ENCODE measurements around the gene MAML2.

MAML2 gene

DNA sequence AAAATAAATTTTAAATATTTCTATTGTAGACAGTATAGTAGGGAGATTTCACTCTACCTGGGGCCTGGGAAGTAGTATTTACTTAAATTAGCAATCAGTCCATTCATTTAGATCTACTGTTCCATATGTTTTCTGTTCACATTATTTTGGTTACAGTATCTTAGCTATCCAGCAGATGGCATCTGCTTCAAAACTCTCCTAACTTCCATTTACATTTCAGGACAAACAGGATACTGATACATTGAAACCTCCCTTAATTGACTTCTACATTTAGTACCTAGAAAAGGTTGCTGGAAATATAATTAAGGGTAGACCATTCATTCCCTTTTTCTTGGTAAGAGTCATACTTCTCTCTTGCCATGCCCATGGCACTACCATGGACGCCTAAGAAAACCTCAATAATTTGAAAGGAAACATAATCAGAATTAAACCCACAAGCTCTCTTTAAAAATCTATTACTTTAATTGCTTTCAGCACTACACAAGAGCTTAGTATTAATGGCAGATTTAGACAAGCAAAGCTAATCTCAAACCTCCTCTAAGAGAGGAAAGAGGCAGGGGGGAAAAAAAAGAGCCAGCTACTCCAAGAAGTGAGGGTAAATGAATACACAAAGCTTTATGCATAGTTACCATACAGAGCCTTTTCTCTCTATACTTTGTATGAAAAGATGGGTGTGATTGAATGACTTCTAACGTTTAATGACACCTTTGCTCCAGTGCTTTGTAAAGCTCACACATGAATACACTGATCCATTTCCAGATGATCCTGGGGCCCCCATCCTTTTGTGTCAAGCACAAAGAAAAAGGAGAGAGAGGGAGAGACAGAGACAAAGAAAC is 287.9 kb downstream of the MAML2 start:
- no peak for DNase-seq

DNA sequence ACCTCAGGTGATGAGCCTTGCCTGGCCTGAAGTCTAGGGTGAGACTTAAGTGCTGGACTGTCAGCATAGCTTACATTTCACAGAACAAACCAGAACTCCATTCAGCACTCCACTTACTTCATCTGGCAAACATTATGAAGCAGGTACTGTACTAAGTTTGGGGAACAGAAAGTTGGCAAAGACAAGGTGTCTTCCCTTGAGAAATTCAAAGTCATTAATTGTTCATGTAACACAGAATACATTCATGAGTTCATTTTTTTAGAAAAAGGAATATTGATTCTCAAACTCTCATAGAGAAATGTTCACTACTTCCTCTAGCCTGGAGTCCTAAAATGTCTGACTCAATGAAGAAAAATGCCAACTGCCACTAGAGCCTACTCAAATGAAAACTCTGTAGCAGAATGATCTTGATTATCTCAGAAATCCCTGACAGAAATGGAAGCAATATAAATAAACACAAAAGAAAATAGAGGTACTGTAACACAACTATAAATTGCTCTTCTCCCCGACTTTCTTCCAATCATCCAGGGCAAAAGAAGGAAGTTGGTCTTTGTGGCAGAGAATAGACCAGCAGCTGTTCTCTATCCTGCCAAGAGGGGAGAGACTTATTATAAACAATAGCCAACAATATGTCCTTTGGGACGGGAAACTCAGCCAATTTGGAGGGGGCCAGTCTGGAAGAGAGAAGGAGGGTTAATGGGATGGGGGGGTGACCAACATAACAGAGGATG is 289.9 kb downstream of the MAML2 start:
- no peak for DNase-seq

DNA sequence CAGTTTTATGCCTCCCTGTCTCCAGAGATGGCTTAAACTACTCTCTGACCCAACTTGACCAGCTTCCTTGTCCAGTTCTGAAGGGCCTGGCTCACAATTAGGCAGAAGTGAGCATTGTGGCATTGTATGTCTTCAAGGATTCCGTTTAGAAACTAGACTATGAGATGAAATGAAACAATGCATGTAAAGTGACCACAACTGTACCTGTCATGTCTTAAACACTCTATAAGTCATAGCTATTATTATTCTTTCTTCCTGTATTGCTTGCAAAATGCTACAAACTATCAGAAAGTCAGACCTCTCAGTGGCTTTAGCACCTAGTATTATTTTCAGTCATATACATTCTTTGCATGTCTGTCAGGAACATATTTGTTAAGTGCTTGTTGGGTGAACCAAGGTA is 291.2 kb downstream of the MAML2 start:
- DNase-seq: no peak

DNA sequence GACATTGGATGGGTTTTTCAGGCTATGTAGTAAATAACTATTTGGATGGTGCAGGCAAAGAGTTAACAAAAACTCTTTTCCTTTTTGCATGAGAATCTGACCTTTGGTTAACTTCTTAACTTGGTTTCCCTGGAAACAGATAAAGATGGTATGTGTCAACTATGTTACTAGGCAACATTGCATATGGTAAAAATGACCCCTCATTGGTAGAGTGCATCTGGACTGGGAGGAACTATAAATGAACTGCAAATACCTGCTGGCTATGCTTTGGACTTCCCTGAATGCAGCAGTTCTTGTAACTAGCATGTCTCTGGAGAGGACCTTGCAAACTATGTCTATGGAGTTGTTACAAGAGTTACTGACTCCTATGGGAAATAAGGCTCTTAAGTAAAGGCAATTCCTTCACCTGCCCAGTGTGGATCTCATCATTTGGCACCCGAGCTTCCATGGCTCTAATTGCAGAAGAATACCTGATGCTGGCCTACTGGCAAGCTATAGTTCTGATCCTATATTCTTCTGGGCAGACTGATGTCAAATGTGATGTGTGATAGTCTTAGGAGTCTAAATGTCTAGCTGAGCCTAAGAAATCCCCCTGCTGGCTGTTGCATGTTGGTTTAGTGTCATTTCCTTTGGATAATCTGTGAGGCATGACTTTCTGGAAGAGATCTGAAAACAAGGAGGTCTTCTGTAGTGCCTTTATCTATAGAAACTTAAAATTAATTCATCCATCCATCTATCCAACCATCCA is 292.4 kb downstream of the MAML2 start:
- DNase-seq: no peak

DNA sequence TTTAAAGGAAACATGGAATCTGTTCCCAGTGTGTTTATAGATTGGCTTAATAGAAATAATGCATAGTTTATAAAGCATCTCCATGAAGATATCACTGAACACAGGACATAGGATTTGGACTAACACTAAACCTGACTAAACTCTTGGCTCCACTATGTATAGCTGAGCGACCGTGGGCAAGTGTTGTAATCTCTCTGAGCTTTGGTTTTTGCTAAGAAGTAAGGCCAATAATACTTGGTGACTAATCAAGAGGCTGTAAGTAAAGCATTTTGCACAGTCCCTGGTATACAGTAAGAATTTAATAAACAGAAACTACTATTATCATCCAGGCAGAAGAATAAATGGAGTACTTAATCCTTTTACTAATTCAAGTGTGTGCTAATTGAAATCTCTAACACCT is 293.6 kb downstream of the MAML2 start:
- no peak for DNase-seq

DNA sequence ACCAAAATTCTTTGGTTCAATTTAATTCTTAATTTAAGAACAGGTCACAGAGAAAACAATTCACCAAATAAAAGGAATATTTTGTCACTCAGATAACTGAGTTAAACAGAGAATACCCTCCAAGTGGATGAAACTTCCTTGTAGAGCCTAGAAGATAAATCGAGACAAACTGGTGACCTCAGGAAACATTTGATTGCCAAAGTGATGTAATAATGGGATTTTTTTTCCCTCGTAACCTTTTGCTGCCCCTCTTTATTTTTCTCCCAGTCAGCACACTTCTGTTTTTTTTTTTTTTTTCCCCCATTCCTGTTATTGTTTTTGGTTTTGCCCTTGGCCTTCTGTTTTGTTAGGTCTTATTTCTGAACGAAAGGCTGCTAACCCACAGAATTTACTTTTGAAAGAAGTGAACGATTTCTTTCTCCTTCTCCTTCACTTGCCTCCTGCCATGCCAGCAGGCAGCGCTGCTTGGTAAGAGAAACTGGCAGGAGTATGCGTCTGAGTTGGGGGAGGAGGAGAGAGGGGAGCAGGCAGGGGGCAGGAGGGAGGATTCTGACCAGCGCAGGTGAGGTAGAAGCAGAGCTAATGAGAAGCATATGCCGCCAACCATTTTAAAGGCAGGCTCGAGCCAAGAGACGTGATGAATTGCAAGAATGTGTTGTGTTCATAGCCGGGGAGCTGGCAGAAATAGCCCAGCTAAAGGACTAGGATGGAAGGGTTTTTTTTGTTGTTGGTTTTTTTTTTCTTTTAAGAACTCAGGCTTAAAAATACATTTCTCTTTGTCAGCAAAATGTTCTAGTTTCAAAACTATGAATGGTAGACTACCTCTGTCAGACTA is 297.2 kb downstream of the MAML2 start:
- DNase-seq: no peak

DNA sequence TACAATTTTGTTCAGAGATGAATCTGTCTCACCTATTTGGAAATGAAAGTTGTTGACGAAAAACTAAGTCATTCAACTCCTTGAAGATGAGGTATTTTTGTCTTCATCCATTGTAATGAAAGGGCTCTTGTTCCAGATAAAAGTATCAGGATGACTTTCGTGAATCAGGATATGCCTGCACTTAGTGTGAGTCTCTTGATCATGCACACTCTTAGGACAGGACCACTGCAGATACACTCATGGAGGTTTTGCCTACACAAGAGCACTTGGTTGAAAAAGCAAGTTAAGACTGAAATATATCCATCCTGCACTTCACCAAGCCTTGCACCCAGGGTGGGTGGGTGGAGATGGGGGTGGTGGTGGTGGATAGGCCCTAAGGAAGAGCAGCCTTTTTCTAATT is 298.2 kb downstream of the MAML2 start:
- no peak for DNase-seq

DNA sequence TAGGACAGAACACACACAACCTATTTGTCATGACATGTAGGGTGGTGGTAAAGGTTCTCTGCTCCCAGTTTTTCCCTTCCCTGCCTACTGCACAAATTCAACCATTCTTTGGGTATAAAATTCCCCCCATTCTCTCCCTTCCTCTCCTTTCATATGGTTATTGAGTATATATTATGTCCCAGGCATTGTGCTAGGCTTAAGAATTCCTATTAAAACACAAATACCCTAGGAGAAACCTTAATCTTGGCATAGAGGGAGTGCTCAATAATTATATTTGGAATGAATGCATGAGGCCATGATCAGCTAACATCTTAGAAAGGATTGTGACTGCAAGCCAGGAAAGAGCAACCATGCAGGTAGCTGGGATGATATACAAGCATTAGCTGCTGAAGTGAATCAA is 298.7 kb downstream of the MAML2 start:
- DNase-seq: no peak

DNA sequence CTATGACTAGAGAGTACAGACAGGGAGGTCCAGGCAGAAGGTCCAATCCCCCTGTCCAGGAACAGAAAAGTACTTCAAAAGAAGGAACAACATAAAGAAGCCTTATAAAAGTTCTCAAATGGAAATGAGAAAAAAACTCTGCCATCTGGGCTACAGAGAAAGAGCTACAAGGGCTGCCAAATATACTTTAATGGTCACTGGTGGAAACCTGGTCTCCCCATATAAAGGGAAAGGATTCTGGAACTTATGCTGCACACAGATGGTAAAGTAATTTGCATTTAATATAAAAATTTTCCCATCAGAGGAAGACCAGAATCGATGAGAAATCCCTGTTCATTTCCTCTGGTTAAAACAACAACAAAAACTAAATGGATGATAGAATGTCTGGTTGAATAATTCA is 299.7 kb downstream of the MAML2 start:
- no peak for DNase-seq

DNA sequence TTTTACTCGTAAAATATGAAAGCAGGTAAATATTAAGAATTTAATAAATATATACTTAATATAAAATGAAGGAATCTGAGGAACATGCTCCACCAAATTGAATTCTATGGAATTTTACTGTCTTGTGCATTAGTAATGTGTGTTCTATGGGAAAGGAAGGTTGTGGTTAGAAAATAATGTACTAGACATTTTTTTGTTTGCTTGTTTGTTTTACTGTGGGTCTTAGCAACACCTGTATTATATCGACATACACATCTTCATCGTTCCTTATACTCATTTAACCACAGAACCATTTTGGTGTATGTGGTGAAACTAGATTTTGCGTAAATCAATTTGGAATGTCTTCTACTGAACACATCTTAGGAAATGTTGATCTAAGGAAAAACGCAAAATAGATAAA is 304.9 kb downstream of the MAML2 start:
- no peak for DNase-seq

DNA sequence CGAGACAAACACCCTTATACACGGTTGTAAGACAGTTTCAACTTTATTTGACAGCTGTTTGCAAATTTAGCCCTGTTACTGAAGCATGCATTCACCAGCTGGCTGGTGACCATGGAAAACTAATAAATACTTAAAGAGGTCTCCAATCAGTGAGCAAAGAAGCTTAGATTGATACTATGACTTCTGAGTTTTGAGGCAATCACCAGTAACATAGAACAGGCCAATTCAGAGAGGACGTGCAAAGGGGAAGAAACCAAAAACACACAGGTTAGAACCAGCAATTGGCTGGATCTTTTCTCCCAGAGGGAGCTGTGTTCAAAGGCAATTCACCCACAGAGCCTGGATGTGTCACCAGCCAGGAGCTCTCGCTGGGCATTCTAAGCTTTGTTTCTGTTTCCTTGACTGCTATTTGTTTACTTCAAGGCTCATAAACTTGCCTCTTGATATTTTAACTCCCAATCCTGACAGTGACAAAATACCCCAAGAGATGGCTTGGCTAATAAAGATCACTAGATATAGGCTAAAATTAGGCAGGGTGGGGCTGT is 305.5 kb downstream of the MAML2 start:
- DNase-seq: no peak

DNA sequence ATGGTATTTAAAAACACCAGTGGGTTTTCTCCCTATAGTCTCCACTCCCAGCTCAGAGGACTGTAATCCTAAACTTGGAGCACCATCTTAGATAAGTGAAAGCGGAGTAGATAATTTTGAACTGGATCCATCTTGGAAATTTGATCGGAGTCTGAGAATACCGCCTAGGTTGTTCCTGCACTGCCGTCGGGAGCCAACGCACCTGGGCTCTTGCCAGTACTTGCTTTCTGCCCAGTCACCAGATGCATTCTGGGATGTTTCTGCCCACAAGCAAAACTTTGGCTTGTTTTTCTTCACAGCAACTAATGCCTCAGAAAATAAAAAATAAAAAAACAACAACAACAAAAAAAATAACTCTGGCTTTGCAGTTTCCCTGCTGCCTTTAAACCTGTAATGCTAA is 306.1 kb downstream of the MAML2 start:
- DNase-seq: no peak

DNA sequence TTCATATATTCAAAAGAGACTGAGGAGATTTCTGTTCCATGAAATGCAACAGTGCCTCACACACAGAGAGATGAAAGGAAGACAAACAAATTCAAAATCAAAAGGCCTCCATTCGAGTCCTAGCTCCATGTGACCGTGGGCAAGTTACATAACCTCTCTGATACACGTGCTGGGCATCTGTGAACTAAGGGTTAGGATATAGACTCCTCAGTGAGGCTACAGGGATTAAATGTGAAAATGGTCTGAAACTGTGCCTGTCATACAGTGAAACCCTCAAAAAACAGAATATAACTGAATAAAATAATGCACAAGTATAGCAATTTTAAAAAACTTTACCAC is 307.3 kb downstream of the MAML2 start:
- DNase-seq: no peak

DNA sequence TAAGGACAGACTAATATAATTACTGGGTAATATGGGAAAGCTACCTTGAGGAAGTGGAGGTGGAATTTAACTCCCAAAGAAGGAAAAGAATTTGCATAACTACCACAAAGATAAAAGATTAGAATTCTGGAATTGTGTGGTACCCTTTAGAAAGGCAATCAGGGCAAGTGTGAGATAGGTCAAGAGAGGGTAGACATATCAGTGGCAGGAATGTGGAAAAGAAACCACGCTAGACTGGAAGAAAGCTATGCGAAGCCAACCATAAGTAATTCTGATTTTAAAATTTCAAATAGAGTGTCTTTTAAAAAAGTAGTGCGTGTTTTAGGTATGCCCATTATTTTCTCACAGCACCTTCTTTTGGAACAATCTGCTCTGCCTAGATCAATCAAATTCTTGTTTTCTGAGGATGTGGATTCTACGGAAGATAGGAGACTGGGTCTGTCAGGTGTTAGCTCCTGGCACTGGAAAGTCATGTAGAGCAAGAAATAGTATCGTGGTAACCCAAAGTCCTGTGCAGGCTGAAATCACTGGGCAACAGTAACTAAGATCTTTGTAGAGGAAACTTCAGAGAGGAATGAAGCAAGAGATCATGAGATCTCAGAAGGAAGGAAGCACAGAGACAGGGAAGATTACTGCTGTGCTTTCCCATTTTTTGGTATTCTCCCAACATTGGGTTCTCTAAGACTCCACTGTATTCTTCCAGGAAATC is 307.8 kb downstream of the MAML2 start:
- DNase-seq: no peak

DNA sequence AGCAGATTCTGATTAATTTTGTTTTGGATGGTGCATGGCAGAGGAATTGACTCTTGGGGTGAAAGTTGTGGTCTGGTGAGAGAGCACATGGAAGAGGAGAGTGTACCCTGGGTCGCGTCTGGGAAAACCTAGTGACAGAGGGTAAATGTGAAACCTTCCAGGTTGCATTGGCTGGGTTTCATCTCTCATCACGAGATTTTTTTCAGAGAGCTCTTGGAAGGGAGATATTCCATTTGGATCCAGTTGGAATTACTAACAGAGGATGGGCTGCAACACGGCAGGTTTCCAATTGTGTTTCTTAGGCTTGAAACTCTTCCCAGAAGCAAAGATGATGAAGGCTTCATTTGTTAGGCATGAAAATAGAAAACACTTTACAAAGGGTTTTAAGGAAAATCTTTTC is 309.4 kb downstream of the MAML2 start:
- no peak for DNase-seq

DNA sequence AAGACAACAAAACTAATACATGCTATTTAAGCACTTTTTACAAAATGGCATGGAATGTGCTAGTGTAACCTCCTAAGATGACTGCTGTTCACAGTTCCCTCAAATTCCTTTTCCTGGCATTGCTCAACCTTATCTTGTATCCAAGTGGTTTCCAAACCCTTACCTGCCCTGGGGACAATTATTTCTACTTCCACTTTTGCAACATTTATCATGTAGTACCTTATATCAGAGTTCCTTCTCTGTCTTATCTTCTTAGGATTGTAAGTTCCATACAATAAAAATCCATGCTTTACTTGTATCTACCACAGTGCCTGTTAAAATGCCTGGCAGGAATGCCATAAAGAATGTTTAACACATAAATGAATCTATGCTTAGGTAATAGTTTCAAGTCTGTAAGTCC is 309.9 kb downstream of the MAML2 start:
- DNase-seq: no peak

DNA sequence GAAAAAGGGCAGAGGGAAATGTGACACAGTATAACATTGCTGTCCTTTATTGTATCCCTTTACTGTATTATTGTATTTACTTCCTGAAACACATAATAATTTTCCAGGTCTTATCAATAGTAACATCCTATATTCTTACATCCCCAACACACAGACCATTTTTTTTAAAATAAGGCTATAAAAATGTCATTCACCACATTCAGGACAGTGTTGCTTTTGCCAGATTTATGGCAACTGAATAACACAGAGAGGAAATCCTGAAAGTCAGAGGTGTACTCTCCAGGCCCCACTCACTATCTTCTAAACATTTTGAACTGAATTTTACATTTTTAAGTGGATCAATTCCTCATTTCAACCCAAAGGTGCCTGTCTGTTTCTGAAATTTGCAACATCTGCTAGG is 314.2 kb downstream of the MAML2 start:
- DNase-seq: no peak

DNA sequence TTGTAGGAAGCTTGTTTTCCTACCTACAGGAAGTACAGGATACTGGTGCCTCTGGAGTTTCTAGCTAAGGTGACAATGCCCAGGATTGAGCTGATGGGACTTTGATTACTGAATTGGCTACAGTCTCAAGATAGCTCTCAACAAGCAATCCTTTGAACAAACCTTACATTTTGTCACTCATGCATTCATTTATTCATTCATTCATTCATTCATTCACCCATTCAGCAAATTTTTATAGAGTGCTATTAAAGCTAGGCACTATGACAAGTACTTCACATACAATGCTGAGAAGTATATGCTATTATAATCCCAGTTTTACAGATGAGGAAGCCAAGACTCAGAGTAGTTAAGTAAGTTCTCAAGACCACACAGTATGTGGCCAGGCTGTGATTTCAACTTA is 316.0 kb downstream of the MAML2 start:
- DNase-seq: no peak

DNA sequence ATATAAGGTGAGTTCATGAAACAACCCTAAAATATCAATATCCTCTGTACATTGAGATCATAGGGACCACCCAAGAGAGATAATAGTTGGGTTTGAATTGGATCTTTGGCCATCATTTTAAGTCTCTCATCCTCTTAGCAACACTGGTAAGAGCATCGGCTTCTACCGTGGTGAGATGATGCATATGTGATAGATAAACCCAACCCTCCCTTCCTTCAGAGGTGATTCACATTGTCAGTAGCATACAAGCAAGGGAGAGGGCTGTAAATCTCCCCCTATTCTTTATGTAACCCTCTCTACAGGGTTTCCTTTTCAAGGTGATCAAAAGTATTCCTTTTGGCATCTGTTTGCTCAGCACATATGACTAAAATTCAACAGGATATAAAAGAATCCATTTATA is 316.7 kb downstream of the MAML2 start:
- DNase-seq: no peak

DNA sequence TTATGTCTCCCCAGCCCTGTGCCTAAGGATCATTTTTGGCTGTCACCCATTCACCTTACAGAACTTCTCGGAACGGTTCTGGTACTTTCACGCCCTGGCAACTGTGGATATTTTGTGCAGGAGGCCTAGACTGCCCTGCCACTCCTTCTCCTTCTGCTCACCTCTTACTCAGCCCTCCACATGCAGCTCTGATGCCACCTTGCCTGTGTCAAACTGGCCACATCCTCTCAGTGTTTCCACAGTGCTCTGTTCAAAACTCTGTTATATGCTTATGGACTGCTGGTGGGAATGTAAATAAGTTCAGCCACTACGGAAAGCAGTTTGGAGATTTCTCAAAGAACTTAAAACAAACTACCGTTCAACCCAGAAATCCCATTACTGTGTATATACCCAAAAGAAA is 318.3 kb downstream of the MAML2 start:
- no peak for DNase-seq

DNA sequence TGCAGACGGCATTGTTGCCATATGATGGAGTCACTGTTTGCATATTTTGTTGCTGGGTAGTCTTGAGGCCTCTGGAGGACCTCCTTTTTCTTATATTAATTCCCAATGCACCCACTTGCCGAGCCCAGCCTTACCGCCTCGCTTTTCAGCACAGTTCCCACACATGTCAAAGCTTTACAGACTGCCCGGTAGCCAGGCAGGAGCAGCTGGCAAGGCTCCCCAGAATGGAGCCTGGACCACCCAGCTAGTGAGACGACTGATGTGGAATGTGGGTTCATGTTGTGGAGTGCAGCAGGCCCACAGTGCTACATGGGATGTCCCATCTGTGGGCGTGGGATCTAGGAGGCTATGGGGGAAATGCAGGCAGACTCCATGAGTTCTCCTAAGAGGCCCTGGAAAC is 319.7 kb downstream of the MAML2 start:
- no peak for DNase-seq

Data from stimulated activated CD4-positive, alpha-beta T cell treated with anti-CD3 and anti-CD28 coated beads, Interleukin-15, amount 100 ng/mL, for 24 hours (primary cell).